Body of pancreas (tissue), 4 donors: ENCODE results near the gene IP6K3. TPM values are rescaled to one million over a fixed set of nuclear protein-coding genes. Genes with fewer than 3 reads are reported as not detected.

ENCODE experiments used
- ATAC-seq: fragments of 150-250 bp; one replicate; pipeline ENCODE4 v1.9.1; 2016
- DNase-seq, 4 donors: peaks; one replicate each; pipeline ENCODE4 v3.0.0-alpha.2; 2019
- H3K27ac ChIP-seq, 4 donors: fragments of 200-600 bp; sonication (generic); 1 replicate in 3 of 4; 2 replicates in 1 of 4; pipeline versions ENCODE4 v1.5.1 to v1.6.1; 2016 to 2019; ENCODE audit warnings: mild to moderate bottlenecking in 1 of 4, mixed read lengths in 1 of 4, moderate library complexity in 1 of 4
- H3K27me3 ChIP-seq, 2 donors: fragments of 200-600 bp; sonication (generic); one replicate each; pipeline ENCODE4 v1.6.0; 2016; ENCODE audit warnings: mild to moderate bottlenecking in 1 of 2
- H3K36me3 ChIP-seq, 2 donors: fragments of 200-600 bp; sonication (generic); replicated peaks in 1 of 2; 2 replicates each; pipeline ENCODE4 v1.5.1; 2016; ENCODE audit warnings: low read depth in 2 of 2; ENCODE audit not compliant: insufficient read depth in 1 of 2
- H3K4me1 ChIP-seq: fragments of 200-600 bp; sonication (generic); one replicate; pipeline ENCODE4 v1.6.0; 2016
- H3K4me3 ChIP-seq, 2 donors: fragments of 200-600 bp; sonication (generic); 1 replicate in 1 of 2; 2 replicates in 1 of 2; pipeline ENCODE4 v1.5.1; 2016 to 2019
- H3K9me3 ChIP-seq, 3 donors: fragments of 200-600 bp; sonication (generic); 1 replicate in 2 of 3; 2 replicates in 1 of 3; pipeline ENCODE4 v1.5.1; 2016
- CTCF ChIP-seq, 7 experiments: fragments of 450-650 bp in 4 of 7; fragments of 200-600 bp in 3 of 7; sonication (generic) in 3 of 7; IDR thresholded peaks; one replicate each; pipeline ENCODE4 v1.5.1; 2016 to 2019; ENCODE audit warnings: antibody characterized with exemption in 7 of 7
- POLR2A ChIP-seq, 3 donors: fragments of 450-650 bp; IDR thresholded peaks; one replicate each; pipeline ENCODE4 v1.6.1; 2016; ENCODE audit warnings: antibody characterized with exemption in 3 of 3, mild to moderate bottlenecking in 2 of 3
- whole genome bisulfite sequencing, 2 donors: methylation state at CpG; one replicate each; pipeline ENCODE4 v1.1.5; 2017; 5-methylcytosine and 5-hydroxymethylcytosine counted together
- intact Hi-C: fragments of 100-400 bp; cut with DNase I; formaldehyde crosslinking; loops from one replicate; pipeline ENCODE4 v1.15.1; 2023
- total RNA-seq, 2 donors: library from RNA; depleted of rRNA; stranded (reverse); fragments of >200 nt; gene quantifications; one replicate each; pipeline ENCODE4 v1.1.0, GENCODE V29; 2016

The IP6K3 gene
- total RNA-seq, 2 donors from 2014 or later = not detected

- intact Hi-C loops = no loop called here
Measured at GRCh38 chr6:33787346-33787953, 40.7 kb upstream of the IP6K3 start.

GRCh38 chr6:33786736-33787135 lies 40.0 kb upstream of the IP6K3 start:
- intact Hi-C loops = no loop called here
- no peak for ATAC-seq
- WGBS, 2 donors = 54 to 60% methylated on average over 3 of the region's 3 CpGs
- no peaks in the 10 kb centered on the region for H3K9me3 ChIP-seq
- H3K4me1 ChIP-seq = peaks cover 38% of the 10 kb centered on the region
- H3K27me3 ChIP-seq = no peaks in the 10 kb centered on the region
- no peak overlapping the region for H3K27ac ChIP-seq
- TF ChIP-seq CTCF (IDR thresholded peaks at IDR 0.05) (no peak), POLR2A (IDR thresholded peaks at IDR 0.05) (no peak)
- H3K36me3 ChIP-seq = peaks cover 8 to 18% of the 10 kb centered on the region in 2 donors
- H3K4me3 ChIP-seq = no peak overlapping the region
- no peak for DNase-seq

More at GRCh38 chr6:33787346-33787953, 40.7 kb upstream of the IP6K3 start:
- ATAC-seq (no peak), DNase-seq (no peak)
- 14 to 23% methylated on average over 6 to 7 of the region's 7 CpGs for WGBS, 2 donors
- no peaks in the 10 kb centered on the region for H3K9me3 ChIP-seq
- TF ChIP-seq CTCF (IDR thresholded peaks at IDR 0.05) (no peak), POLR2A (IDR thresholded peaks at IDR 0.05) (no peak)
- peak overlapping the region in 1 of 2 donors; percentile 83 for H3K4me3 ChIP-seq
- H3K27me3 ChIP-seq = no peaks in the 10 kb centered on the region
- peak overlapping the region in 3 of 4 donors; percentile 86 to 94 (median 91) for H3K27ac ChIP-seq
- H3K36me3 ChIP-seq = peaks cover 8 to 15% of the 10 kb centered on the region in 2 donors
- H3K4me1 ChIP-seq = peaks cover 38% of the 10 kb centered on the region

- Histone ChIP-seq H3K27ac (no peak overlapping the region), H3K27me3 (no peaks in the 10 kb centered on the region), H3K4me3 (no peak overlapping the region), H3K4me1 (peaks cover 38% of the 10 kb centered on the region), H3K9me3 (no peaks in the 10 kb centered on the region), H3K36me3 (peaks cover 8 to 20% of the 10 kb centered on the region in 2 donors)
- no peak for DNase-seq
- WGBS, 2 donors = 57 to 65% methylated on average over 3 of the region's 3 CpGs
- intact Hi-C loops = no loop called here
- no peak for ATAC-seq
- TF ChIP-seq CTCF (IDR thresholded peaks at IDR 0.05) (no peak), POLR2A (IDR thresholded peaks at IDR 0.05) (no peak)
Measured at GRCh38 chr6:33785778-33786177, 39.1 kb upstream of the IP6K3 start.

GRCh38 chr6:33784787-33785186 lies 38.1 kb upstream of the IP6K3 start:
- Histone ChIP-seq H3K4me3 (no peak overlapping the region), H3K9me3 (no peaks in the 10 kb centered on the region), H3K4me1 (peaks cover 38% of the 10 kb centered on the region), H3K27me3 (no peaks in the 10 kb centered on the region), H3K27ac (no peak overlapping the region), H3K36me3 (peaks cover 13 to 30% of the 10 kb centered on the region in 2 donors)
- ATAC-seq = no peak
- WGBS, 2 donors = 79 to 86% methylated on average over 13 of the region's 13 CpGs
- TF ChIP-seq CTCF (IDR thresholded peaks at IDR 0.05) (no peak), POLR2A (IDR thresholded peaks at IDR 0.05) (no peak)
- DNase-seq = no peak
- intact Hi-C loops = no loop called here
